Left ventricle myocardium inferior (tissue), 1 donor: ENCODE data around the gene CCDC183. TPM values are rescaled to one million over a fixed set of nuclear protein-coding genes. Genes with fewer than 3 reads are reported as not detected.

ENCODE experiments used
- DNase-seq: peaks from one replicate; pipeline ENCODE4 v3.0.0-alpha.2; 2020
- H3K27ac ChIP-seq: fragments of 200-600 bp; replicated peaks from 2 replicates; pipeline ENCODE4 v1.8.0; 2021
- H3K27me3 ChIP-seq: fragments of 200-600 bp; 2 replicates; pipeline ENCODE4 v1.8.0; 2021; ENCODE audit warnings: low read depth
- H3K36me3 ChIP-seq: fragments of 200-600 bp; 2 replicates; pipeline ENCODE4 v1.8.0; 2021
- H3K4me1 ChIP-seq: fragments of 200-600 bp; 2 replicates; pipeline ENCODE4 v1.8.0; 2021
- H3K4me3 ChIP-seq: fragments of 200-600 bp; 2 replicates; pipeline ENCODE4 v1.8.0; 2021; ENCODE audit warnings: mild to moderate bottlenecking, moderate library complexity
- H3K9me3 ChIP-seq: fragments of 200-600 bp; replicated peaks from 2 replicates; pipeline ENCODE4 v1.8.0; 2021
- CTCF ChIP-seq: fragments of 200-600 bp; IDR thresholded peaks from 2 replicates; pipeline ENCODE4 v1.8.0; 2021; ENCODE audit warnings: antibody characterized with exemption, mild to moderate bottlenecking, borderline replicate concordance
- intact Hi-C: fragments of 100-400 bp; cut with micrococcal nuclease; formaldehyde crosslinking; loops from one replicate; pipeline ENCODE4 v1.11.0; 2022
- total RNA-seq: library from RNA; stranded (reverse); fragmentation: NEBNext Ultra II Directional; extraction: Animal tissue kit (Norgen Biotek cat#: 25700); gene quantifications from one replicate; pipeline ENCODE4 v1.2.1, GENCODE V29; 2021
- donor health status: DM: no; HTN: yes; CAD: no; lungs with severe emphysema.

CCDC183 gene
- total RNA-seq, 1 donor from 2014 or later, result 2.1 TPM

- no peak overlapping the region for H3K27ac ChIP-seq
- H3K9me3 ChIP-seq, result no peaks in the 10 kb centered on the region
- DNase-seq, result no peak
- peaks cover 16% of the 10 kb centered on the region for H3K4me1 ChIP-seq
- H3K4me3 ChIP-seq, result no peak overlapping the region
- H3K36me3 ChIP-seq, result peaks cover 67% of the 10 kb centered on the region
- no peaks in the 10 kb centered on the region for H3K27me3 ChIP-seq
- TF ChIP-seq CTCF, result no peak
- intact Hi-C loops, result no loop called here
Observed at GRCh38 chr9:136825295-136826187, 29.4 kb downstream of the CCDC183 start.

GRCh38 chr9:136826188-136826541 is 30.0 kb downstream of the CCDC183 start:
- intact Hi-C loops, result no loop called here
- DNase-seq, result no peak
- no peak for TF ChIP-seq CTCF
- peaks cover 10% of the 10 kb centered on the region for H3K4me1 ChIP-seq
- H3K27ac ChIP-seq, result no peak overlapping the region
- no peaks in the 10 kb centered on the region for H3K9me3 ChIP-seq
- peaks cover 73% of the 10 kb centered on the region for H3K36me3 ChIP-seq
- H3K27me3 ChIP-seq, result no peaks in the 10 kb centered on the region
- no peak overlapping the region for H3K4me3 ChIP-seq

- DNase-seq, result no peak
- intact Hi-C loops, result no loop called here
Observed at GRCh38 chr9:136826703-136827582, 30.8 kb downstream of the CCDC183 start.

GRCh38 chr9:136827794-136828473 is 31.8 kb downstream of the CCDC183 start:
- no peaks in the 10 kb centered on the region for H3K4me1 ChIP-seq
- H3K4me3 ChIP-seq, result no peak overlapping the region
- H3K27ac ChIP-seq, result no peak overlapping the region
- TF ChIP-seq CTCF, result no peak
- H3K27me3 ChIP-seq, result no peaks in the 10 kb centered on the region
- H3K36me3 ChIP-seq, result peaks cover 89% of the 10 kb centered on the region
- intact Hi-C loops, result no loop called here
- DNase-seq, result peak; percentile 7
- H3K9me3 ChIP-seq, result no peaks in the 10 kb centered on the region

More at GRCh38 chr9:136826703-136827582, 30.8 kb downstream of the CCDC183 start:
- Histone ChIP-seq H3K36me3 (peaks cover 81% of the 10 kb centered on the region), H3K4me1 (peaks cover 2% of the 10 kb centered on the region), H3K9me3 (no peaks in the 10 kb centered on the region), H3K27ac (no peak overlapping the region), H3K4me3 (no peak overlapping the region), H3K27me3 (no peaks in the 10 kb centered on the region)
- TF ChIP-seq CTCF, result no peak

GRCh38 chr9:136828474-136829140 is 32.5 kb downstream of the CCDC183 start:
- Histone ChIP-seq H3K4me3 (no peak overlapping the region), H3K9me3 (no peaks in the 10 kb centered on the region), H3K36me3 (peaks cover 86% of the 10 kb centered on the region), H3K4me1 (no peaks in the 10 kb centered on the region), H3K27ac (no peak overlapping the region), H3K27me3 (no peaks in the 10 kb centered on the region)
- TF ChIP-seq CTCF, result no peak
- peak; percentile 4 for DNase-seq
- intact Hi-C loops, result no loop called here
